ENCODE results near the gene ZNF334.

DNA sequence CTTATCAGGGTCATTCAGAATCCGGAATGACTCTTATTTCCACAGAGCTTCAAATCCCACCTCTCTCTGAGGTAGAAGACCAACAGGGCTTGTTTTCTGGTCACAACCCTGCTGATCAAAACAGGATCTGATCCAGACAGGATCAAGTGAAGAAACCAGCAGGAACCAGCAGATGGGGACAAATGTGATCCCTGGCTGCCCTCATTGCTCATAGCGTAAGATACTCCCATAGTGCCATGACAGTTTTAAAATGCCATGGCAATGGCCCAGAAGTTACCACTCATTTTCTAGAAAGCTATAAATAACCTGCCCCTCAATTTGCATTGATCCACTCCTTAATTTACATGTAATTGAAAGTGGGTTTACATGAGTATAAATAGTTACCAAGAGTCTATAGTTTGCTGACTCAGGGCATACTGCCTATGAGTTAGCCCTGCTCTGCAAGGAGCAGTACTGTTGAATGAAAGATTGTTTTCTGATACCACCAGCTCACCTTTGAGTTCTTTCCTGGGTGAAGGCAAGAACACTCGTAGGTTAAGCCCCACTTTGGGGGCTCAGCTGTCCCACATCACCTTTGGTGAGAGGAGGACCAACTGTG is 6.2 kb upstream of the ZNF334 start:
- TF ChIP-seq, protein P1, sequence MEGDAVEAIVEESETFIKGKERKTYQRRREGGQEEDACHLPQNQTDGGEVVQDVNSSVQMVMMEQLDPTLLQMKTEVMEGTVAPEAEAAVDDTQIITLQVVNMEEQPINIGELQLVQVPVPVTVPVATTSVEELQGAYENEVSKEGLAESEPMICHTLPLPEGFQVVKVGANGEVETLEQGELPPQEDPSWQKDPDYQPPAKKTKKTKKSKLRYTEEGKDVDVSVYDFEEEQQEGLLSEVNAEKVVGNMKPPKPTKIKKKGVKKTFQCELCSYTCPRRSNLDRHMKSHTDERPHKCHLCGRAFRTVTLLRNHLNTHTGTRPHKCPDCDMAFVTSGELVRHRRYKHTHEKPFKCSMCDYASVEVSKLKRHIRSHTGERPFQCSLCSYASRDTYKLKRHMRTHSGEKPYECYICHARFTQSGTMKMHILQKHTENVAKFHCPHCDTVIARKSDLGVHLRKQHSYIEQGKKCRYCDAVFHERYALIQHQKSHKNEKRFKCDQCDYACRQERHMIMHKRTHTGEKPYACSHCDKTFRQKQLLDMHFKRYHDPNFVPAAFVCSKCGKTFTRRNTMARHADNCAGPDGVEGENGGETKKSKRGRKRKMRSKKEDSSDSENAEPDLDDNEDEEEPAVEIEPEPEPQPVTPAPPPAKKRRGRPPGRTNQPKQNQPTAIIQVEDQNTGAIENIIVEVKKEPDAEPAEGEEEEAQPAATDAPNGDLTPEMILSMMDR (conservative IDR thresholded peaks at IDR 0.05; ENCODE audit: low read length) = no peak
- TF ChIP-seq EZH2phosphoT487 (IDR thresholded peaks at IDR 0.05; ENCODE audit: borderline replicate concordance) = no peak
